Measurements from ENCODE around the gene YPEL2.

- TF ChIP-seq ELK4 (IDR thresholded peaks at IDR 0.05; ENCODE audit: borderline replicate concordance, low read depth, low read length) (no peak), ZNF335 (tag by site-specific recombination; conservative IDR thresholded peaks at IDR 0.05) (no peak), SP7 (tag by site-specific recombination; IDR thresholded peaks at IDR 0.05) (no peak), KLF1 (tag by site-specific recombination; IDR thresholded peaks at IDR 0.05) (no peak), ZNF501 (tag by site-specific recombination; IDR thresholded peaks at IDR 0.05) (no peak), ZNF394 (tag by site-specific recombination; IDR thresholded peaks at IDR 0.05; ENCODE audit: borderline replicate concordance) (no peak), MZF1 (tag by site-specific recombination; IDR thresholded peaks at IDR 0.05; ENCODE audit: borderline replicate concordance) (no peak), ZNF623 (tag by site-specific recombination; IDR thresholded peaks at IDR 0.05) (no peak), CTCF (tag by site-specific recombination; IDR thresholded peaks at IDR 0.05) (no peak), ZNF24 (tag by site-specific recombination; IDR thresholded peaks at IDR 0.05) (no peak), BCL11A (tag by site-specific recombination; IDR thresholded peaks at IDR 0.05; ENCODE audit: low read depth) (no peak), PRDM4 (tag by site-specific recombination; IDR thresholded peaks at IDR 0.05) (no peak), KLF16 (tag by site-specific recombination; IDR thresholded peaks at IDR 0.05) (no peak), ZNF837 (tag by site-specific recombination; IDR thresholded peaks at IDR 0.05) (no peak)
Observed at GRCh38 chr17:59387351-59388068, 56.1 kb downstream of the YPEL2 start.

Data from HEK293 (cell line).